Esophagus squamous epithelium (tissue), 4 donors: ENCODE results near the gene SLC35F4.

Source experiments
- POLR2A ChIP-seq, 4 donors: fragments of 450-650 bp; IDR thresholded peaks; one replicate each; pipeline ENCODE4 v1.6.1; 2017; ENCODE audit warnings: antibody characterized with exemption in 4 of 4, mild to moderate bottlenecking in 4 of 4, moderate library complexity in 3 of 4
- TF ChIP-seq, protein P1 (sequence below), 6 experiments: fragments of 450-650 bp in 4 of 6; fragments of 200-600 bp in 2 of 6; sonication (generic) in 2 of 6; IDR thresholded peaks; one replicate each; pipeline ENCODE4 v1.5.1; 2016 to 2019; ENCODE audit warnings: antibody characterized with exemption in 6 of 6, mild to moderate bottlenecking in 4 of 6, moderate library complexity in 4 of 6

DNA sequence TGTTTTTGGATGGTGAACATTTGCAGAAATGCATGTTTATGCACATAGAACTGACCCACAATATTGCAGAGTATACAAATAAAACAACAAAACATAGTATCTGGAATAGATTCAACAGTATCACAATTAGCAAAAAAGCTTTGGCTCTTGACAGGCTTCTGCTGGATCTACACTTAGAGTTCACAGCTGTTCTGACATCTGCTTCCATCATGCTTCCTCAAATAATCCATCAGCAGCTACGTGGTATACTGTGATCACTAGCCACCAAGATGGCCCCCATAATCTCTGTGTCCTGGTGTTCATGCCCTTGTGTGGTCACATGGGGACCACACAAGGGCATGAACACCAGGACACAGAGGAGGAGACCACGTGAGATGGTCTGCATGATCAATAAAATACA, 205.7 kb downstream of the SLC35F4 start:
- TF ChIP-seq, protein P1, sequence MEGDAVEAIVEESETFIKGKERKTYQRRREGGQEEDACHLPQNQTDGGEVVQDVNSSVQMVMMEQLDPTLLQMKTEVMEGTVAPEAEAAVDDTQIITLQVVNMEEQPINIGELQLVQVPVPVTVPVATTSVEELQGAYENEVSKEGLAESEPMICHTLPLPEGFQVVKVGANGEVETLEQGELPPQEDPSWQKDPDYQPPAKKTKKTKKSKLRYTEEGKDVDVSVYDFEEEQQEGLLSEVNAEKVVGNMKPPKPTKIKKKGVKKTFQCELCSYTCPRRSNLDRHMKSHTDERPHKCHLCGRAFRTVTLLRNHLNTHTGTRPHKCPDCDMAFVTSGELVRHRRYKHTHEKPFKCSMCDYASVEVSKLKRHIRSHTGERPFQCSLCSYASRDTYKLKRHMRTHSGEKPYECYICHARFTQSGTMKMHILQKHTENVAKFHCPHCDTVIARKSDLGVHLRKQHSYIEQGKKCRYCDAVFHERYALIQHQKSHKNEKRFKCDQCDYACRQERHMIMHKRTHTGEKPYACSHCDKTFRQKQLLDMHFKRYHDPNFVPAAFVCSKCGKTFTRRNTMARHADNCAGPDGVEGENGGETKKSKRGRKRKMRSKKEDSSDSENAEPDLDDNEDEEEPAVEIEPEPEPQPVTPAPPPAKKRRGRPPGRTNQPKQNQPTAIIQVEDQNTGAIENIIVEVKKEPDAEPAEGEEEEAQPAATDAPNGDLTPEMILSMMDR (IDR thresholded peaks at IDR 0.05): no peak
- TF ChIP-seq POLR2A (IDR thresholded peaks at IDR 0.05): no peak
